GM12864 (cell line): Measurements from ENCODE around the gene VIPR2.

ENCODE experiments used
- DNase-seq: peaks from one replicate; pipeline ENCODE4 v3.0.0-alpha.2; 2011; ENCODE audit warnings: low read depth
- H3K4me3 ChIP-seq: 2 replicates; pipeline ENCODE4 v1.5.1; 2011; ENCODE audit warnings: mild to moderate bottlenecking, low read depth, low read length, control low read depth
- CTCF ChIP-seq: IDR thresholded peaks from 2 replicates; pipeline ENCODE4 v1.5.1; 2011; ENCODE audit warnings: low read depth, mild to moderate bottlenecking, moderate library complexity, low read length, control low read depth, inconsistent platforms; ENCODE audit errors: missing control alignments

Gene VIPR2

GRCh38 chr7:159144758-159145489, at the start of gene VIPR2:
Gene VIPR2, minus strand, starts transcription at chr7:159144867. Its CDS starts 96 bp downstream, at chr7:159144771.
- DNase-seq, result no peak

DNA sequence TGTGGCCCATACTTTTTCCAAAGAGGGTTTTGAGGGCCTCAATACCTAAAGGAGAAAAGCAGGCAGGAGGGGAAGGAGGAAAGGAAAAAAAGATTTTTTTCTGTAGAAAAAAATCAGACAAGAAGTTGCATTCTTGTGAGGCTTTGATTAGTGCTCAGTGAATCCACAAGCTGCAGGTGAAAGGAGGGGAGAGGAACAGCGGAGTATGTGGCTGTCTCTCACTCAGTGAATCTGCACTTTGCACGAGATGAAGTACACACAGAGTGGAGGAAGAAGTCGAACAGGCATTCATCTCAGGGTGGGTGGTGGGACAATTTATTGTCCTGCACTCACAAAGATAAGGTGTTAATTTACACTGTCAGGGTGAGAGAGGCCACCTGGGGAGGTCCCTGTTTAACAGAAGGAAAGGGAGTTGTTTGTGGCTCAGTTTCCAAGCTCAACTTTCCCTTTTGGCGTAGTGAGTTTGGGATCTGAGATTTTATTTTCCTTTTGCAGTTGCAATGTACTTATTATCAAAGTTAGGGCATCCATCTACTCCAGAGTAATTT, 49.0 kb upstream of the VIPR2 start:
- no peak for DNase-seq
- TF ChIP-seq CTCF, result no peak
- no peak overlapping the region for H3K4me3 ChIP-seq

More at GRCh38 chr7:159144758-159145489, at the start of gene VIPR2:
- no peak for TF ChIP-seq CTCF
- no peak within 1 kb of the TSS for H3K4me3 ChIP-seq

- TF ChIP-seq CTCF, result no peak
- no peak for DNase-seq
Observed at GRCh38 chr7:159192725-159193453, 48.2 kb upstream of the VIPR2 start.

GRCh38 chr7:159192013-159192412, 47.3 kb upstream of the VIPR2 start:
- TF ChIP-seq CTCF, result no peak
- no peak overlapping the region for H3K4me3 ChIP-seq
- no peak for DNase-seq

More at GRCh38 chr7:159192725-159193453, 48.2 kb upstream of the VIPR2 start:
- no peak overlapping the region for H3K4me3 ChIP-seq

DNA sequence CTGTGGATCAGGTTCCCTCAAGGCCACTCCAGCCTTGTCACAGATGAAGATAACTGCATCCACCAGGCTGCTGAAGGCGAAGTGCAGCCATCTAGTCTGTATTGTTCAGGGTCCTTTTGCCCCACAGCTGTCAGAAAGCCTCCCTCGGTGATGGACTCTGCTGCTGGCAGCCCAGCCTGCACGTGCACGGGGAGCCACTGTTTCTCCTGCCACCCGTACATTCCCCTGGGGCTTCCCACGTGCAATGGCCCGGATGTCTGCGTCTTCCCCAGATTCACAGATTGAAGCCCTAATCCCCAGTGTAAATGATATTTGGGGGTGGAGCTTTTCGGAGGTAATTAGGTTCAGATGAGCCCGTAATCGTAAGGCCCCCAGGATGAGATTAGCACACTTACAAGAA, 46.6 kb upstream of the VIPR2 start:
- TF ChIP-seq CTCF, result no peak
- no peak overlapping the region for H3K4me3 ChIP-seq
- no peak for DNase-seq

GRCh38 chr7:159188011-159188410, 43.3 kb upstream of the VIPR2 start:
- TF ChIP-seq CTCF, result no peak

DNA sequence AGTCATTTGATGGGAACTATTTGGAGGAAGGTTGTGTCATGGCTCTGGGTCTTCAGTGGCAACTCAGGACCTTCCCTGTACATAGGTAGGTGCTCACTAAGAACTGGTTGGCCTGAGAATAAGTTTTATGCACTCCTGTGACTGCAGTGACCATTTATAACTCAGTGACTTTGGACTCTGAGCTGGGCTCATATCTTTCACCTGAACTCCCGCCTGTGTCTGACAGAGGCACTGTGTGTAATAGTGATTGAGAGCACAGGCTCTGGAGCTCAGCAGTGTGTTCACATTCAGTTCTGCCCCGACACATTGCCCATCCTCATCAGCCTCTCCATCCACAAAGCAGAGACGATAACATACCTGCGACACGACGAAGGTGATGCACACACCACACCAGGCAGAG, 34.6 kb upstream of the VIPR2 start:
- no peak for TF ChIP-seq CTCF

More at GRCh38 chr7:159188011-159188410, 43.3 kb upstream of the VIPR2 start:
- no peak for DNase-seq
- no peak overlapping the region for H3K4me3 ChIP-seq

More for the DNA sequence above, 34.6 kb upstream of the VIPR2 start:
- no peak overlapping the region for H3K4me3 ChIP-seq
- DNase-seq, result no peak
